Raji (cell line): ENCODE measurements around the gene ARL6IP4.

Experiments
- POLR2A ChIP-seq: IDR thresholded peaks from 2 replicates; pipeline ENCODE4 v1.6.1; 2011; ENCODE audit warnings: low read depth, low read length, control low read depth; ENCODE audit not compliant: insufficient read depth

ARL6IP4 gene

DNA sequence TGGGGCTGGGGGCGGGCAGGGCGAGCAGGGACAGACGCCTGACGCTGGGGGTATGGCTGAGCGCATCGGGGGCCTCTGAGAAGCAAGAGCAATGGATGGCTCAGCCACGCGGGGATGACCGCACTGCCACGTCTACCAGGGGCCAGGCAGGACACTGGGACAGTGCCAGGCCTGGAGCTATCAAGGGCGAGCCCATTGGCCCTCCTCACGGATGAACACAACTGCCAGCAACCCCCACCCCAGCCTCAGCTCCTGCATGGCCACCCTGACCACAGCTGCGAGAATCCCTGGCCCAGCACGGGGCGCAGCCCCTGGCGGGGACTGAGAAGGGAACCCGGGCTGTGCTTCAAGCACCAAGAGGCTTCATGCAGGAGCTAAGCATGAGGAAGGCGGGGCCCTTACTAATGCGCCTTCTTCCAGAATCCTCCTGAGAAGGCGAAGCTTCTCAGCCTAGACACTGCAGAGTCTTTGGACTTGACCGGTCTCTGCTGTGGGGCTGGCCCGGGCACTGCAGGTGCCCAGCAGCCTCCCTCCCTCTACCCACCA is 9.5 kb downstream of the ARL6IP4 start:
- no peak for TF ChIP-seq POLR2A

DNA sequence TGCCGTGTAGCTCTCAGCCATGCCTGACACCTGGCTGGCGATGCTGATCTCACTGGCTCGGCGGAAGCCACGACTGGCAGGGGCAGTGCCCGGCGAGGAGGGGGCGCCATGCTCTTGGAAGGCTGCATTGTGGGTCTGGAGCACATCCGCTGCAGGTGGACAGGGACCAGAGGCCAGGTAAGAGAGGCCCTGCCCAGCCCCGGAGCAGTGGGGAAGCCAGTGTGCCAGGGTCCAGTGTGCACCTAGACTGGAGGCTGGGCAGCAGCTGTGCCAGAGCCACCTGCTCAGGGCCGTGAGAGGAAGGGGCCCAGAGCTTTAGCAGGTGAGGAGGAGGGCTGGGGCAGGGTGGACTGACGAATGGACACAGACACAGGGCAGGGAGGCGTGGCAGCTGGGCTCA is 10.1 kb downstream of the ARL6IP4 start:
- no peak for TF ChIP-seq POLR2A

DNA sequence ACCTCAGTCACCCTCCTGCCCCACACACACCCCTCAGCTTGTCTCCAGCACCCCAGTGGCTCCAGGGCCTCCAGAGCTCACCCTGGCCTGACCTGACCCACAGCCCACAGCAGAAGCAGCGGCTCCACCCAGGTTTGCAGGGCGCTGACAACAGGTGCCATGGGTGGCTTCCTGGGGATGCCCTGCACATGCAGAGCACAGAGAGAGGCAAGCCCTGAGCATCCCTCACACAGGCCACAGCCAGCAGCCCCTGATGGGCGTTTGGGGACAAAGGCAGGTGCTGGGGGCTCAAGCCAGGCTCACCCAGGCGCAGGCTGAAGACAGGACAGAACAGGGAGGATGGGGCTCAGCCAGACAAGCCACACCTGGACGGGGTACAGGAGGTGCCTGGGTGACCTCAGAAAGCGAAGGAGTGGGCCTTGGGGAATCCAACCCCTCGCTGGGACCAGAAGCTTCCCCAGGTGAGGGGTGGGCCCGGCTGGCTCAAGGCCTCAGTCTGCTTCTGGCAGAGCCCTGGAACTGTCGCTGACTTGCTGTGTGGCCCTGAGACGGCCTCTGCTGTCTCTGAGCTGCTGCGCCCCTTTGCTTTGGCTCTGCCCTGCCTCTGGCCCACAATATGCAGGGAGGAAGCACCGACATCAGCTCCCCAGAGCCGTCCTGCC is 10.6 kb downstream of the ARL6IP4 start:
- no peak for TF ChIP-seq POLR2A

DNA sequence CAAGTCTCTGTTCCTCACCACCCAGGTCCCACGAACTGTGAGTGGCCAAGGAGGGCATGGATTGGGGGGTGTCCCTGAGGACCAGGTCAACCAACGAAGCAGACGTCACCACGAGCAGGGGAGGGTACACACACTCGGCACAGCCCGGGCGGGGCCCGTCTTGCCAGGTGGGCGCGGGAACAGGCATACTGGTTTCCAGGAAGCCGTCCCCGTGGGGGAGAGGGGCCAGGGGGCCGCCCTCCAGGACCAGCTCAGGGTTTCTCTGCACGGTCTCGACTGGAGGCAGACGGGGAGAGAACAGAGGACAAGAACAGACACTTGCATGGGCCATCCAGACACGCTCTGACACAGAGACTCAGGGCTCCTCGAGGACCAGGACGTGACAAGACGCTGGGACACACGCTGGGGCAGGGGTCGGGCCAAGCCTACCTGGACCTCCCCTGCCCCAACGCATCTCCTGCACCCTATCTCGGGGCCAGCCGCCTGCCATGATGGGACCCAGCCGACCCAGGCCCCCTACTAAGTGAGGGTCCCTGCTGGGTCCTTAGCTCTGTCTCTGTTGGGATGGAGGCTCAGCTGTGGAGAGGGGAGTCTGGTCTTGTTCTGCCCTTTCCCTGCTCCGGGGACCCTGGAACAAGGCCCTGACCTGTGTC is 11.3 kb downstream of the ARL6IP4 start:
- TF ChIP-seq POLR2A: no peak

DNA sequence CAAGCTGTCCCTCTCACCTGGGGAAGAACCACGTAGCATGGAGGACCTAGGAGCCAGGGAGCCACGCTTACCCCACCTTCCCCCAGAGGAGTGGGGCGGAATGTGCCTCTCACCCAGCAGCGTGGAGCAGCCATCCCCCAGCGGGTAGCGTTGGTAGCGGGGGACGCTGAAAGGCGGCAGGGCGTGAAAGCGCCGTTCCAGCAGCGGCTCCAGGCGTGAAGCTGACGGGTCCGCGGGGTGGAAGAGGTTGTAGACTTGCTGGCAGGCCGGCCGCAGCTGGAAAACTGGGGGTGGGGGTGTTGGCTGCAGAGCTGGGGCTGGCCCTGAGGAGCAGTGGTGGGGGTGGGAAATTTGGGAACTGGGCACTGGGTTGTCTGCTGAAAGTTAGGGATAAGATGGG is 11.9 kb downstream of the ARL6IP4 start:
- no peak for TF ChIP-seq POLR2A

DNA sequence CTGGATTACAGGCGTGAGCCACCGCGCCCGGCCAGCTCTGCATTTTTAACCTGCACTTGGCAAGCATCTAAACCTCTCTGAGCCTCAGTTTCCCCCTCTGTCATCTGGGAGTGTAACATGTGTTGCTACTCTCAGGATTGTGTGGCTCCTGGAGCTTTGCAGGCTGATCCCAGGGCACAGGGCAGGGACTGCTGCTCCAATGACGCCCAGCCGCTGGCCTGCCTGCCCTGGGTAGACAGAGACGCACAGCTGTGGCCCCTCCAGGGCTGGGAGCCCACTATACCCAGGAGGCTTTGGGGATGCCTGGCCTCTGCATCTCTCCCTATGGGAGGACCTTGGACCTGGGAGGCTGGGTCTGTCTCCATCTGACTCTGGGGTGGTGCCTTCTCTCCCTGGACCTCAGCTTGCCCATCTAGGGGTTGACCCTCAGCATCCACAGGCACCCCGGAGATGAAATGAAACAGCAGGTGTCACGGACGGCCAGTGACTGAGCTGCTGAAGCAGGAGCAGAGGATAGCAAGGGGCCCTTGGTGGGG is 13.7 kb downstream of the ARL6IP4 start:
- TF ChIP-seq POLR2A: no peak

DNA sequence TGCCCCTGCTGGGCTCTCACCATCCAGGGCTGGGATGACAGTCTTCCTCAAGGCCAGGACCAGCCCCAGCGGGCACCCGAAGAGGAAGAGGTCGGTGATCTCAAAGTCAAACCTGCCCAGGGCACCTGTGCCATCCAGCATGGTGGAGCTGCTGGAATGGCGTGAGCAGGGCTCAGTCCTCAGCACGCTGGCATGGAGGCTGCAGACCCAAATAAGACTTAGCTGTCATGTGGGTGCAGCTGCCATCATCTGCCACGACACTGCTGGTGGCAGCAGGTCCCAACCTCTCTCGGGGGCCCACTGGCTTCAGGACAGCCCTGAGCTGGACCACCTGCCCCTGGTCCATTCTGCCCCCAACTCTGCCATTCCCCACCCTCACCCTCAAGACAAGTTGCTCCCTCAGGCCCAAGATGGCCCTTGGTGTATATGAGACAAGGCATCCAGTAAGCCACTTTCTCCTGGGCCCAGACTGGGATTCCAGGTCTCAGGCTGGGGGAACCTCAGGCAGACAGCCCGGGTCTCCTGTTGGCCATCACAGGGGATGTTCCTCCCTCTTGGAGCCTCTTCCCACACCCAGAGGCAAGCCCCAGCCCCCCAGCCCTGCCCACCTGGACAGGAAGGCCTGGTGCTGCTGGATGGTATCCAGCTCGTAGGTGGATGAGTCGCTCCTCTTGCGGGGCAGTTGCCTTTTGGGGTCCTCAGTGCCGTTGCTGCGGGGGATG is 14.5 kb downstream of the ARL6IP4 start:
- TF ChIP-seq POLR2A: no peak

DNA sequence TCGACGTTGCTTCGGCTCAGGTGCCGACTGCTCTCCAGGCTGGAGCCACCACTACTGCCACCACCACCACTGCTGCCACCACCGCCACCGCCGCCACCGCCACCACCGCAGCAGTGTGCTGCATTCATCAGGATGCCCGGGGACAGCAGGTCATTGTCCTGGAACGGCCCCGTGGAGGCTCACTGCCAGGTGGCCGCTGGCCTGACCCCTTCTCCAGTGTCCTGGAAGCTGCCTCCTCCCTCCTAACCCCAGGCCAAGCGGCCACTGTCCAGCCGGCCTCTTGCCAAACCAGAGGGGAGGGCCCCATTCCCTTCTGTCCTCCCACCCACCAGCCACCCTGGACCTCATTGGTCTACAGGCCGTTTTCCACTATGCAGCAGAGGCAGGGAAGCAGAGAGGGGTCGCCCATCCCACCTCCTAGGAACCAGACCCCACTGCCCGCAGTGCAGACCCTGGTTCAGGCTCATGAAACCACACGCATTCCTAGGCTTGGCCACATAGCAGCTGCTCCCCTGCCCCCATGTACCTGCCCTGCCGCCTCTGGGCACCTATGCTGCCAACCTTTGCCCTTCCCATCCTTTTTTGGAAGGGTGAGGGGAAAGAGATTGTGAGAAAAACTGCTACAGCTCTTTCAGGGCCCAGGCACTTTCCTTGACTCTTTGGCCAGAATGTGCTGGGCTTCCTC is 15.2 kb downstream of the ARL6IP4 start:
- TF ChIP-seq POLR2A: no peak

DNA sequence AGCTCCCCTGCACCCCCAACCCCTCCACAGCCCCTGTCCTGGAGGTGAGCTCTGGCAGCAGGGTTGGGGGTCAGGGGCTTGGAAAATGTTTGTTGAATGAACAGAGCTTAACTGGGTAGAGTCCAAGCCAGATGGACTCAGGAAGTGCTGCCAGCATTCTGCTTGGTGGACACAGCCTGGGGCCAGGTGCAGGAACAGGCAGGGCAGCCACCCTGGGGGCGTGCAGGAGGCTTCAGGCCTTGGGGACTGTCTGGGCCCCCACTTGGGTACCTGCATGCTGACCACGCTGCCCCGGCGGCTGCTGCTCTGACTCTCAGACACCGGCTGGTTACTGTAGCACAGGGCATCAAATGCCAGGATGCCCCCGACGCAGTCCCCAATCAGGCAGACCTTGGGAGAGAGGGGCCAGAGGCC is 15.7 kb downstream of the ARL6IP4 start:
- TF ChIP-seq POLR2A: no peak

DNA sequence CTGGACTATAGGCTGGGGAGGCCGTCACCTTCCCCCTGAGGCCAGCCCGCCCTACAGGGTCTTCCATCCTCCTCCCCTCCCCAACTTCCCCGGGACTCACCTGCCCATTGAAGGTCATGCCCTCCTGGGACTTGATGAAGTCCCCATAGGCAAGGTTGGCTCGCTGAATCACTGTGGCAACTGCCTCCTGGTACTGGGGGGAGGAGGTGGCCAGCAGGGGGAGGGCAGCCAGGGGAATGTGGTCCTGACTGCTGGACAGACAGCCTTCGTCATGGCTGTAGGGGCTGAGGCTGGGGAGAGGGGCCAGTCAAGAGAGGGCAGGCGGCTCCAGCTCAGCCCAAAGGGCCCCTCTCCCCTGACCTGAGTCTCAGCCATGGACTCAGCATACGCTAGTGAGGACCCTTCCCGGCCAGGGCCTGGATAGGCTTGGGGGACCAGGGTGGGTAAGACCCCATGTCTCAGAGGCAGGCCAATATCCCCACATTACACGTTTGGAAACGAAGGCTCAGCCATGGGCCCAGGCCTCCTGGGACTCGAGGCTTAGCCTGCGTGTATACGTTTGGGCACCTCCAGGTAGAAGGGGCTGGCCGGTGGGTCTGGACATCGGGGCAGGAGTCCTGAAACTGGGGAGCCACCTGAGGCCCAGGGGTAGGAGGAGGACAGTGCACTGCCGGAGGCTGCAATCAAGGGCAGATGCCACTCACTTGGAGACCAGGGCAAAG is 16.3 kb downstream of the ARL6IP4 start:
- TF ChIP-seq POLR2A: no peak

DNA sequence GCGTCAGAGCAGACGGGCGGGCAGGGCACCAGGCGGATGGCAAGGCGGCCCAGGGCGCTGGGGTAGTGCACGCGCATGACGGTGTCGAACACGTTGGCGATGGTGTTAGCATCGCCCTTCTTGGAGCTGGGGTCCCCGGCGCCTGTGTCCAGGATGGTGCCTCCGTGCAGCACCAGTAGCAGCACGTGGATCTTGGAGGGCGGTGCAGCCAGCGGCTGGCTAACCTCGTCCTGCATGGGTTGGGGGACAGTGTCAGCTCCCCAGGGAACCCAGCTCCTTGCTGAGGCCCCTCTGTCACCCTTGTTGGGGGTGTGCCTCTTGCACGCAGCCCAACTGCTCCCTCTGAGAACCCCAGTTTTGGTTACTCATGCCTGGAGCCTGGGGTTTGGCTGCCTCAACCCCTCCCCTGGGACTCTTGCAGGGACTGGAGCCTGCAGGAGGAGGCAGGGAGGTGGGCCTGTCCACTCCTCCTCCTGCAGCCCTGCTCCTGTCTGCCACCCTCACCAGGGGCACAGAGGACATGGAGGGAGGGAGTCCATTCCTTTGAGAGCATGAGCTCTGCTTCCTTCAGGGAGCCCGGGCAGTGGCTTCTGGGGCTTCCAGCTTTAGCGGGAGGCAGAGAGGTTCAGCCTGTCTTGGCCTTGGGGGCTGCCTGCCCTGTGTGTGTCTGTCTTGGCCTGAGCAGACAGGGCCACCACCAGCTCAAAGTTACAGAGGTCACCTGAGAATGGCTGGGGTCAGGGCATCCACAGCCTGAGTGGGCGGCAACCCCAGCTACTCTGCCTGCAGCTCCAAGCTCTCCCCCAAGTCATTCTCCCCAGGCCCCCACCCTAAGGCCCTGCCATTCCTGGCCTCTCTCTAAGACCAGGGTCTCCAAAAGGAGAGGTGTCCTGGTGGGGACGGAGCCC is 17.1 kb downstream of the ARL6IP4 start:
- no peak for TF ChIP-seq POLR2A

DNA sequence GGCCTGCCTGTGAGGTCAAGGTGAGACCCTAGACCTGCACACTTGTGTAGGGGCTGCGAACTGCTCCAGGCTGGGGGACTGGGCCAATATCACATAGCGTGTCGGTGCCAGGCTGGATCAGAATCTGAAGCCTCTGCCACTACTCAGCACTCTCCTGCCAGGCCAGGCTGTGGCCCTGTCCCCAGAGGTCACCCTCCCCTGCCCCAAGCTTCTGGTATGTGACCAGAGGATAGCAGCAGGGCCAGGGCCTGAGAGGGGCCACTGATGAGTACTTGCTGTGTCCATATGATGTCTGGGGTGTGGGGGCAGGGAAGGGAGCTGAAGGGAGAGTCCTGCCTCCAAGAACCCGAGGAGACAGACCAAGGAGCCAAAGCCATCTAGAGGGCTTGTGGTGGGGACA is 17.8 kb downstream of the ARL6IP4 start:
- no peak for TF ChIP-seq POLR2A

DNA sequence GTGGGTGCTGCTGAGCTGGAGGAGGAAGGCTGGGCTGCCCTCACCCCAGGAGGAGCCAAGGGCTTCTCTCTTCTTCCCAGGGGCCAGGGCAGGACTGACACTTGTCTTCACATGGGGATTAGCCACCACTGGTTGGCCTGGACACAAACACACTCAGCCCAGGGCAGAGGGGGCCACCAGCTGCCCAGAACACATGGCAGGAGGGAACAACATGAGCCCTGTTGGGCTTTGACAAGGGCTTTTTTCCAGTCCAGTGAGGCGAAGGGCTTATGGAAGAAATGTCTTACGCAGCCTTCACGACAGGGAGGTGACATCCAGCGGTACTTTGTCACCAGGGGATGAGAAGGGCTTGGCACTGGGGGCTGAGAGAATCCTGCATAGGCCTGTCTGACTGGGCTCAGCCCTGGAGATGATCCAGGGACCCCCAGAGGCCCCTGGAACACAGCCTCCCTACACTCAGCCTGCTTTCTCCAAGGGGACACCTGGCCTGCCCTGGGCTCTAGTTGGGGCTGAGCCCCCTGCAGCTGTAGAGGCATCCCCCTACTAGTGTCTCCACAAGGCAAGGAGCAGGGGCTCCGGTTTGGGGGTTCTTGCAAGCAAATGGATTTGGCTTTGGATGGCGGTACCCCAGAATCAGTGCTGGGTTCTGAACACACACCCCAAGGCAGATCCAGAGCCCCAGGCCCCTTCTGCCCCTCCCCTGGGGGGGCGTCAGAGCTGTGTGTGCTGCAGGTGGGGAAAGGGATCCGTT is 18.9 kb downstream of the ARL6IP4 start:
- no peak for TF ChIP-seq POLR2A
